SJSA1 (cell line): ENCODE results near the gene VASP. TPM values are rescaled to one million over a fixed set of nuclear protein-coding genes. Genes with fewer than 3 reads are reported as not detected.

ENCODE experiments used
- DNase-seq, 2 experiments: peaks; one replicate each; pipeline ENCODE4 v3.0.0-alpha.2; 2015 to 2020; ENCODE audit warnings: low spot score in 2 of 2, low read depth in 1 of 2
- H3K27ac ChIP-seq: fragments of 250-450 bp; sonication (Bioruptor Pico); 2 replicates; pipeline ENCODE4 v1.5.1; 2020; ENCODE audit warnings: mild to moderate bottlenecking, moderate library complexity
- H3K27me3 ChIP-seq: fragments of 250-450 bp; sonication (Bioruptor Pico); replicated peaks from 2 replicates; pipeline ENCODE4 v1.5.1; 2020; ENCODE audit warnings: mild to moderate bottlenecking, moderate library complexity
- H3K36me3 ChIP-seq: fragments of 250-450 bp; sonication (Bioruptor Pico); 2 replicates; pipeline ENCODE4 v1.5.1; 2020; ENCODE audit warnings: mild to moderate bottlenecking
- H3K4me1 ChIP-seq: fragments of 250-450 bp; sonication (Bioruptor Pico); replicated peaks from 2 replicates; pipeline ENCODE4 v1.6.1; 2021; ENCODE audit warnings: mild to moderate bottlenecking
- H3K4me3 ChIP-seq: fragments of 250-450 bp; sonication (Bioruptor Pico); 2 replicates; pipeline ENCODE4 v1.5.1; 2020; ENCODE audit warnings: mild to moderate bottlenecking
- H3K9me3 ChIP-seq: fragments of 250-450 bp; sonication (Bioruptor Pico); replicated peaks from 2 replicates; pipeline ENCODE4 v1.5.1; 2020; ENCODE audit warnings: mild to moderate bottlenecking
- total RNA-seq: library from RNA; depleted of rRNA; stranded (reverse); fragments of >200 nt; shearing (Covaris generic); gene quantifications from 2 replicates; pipeline ENCODE4 v1.2.3, GENCODE V29; 2014

Gene VASP
- total RNA-seq, 1 experiment from 2014 or later: 115 TPM

- Histone ChIP-seq H3K36me3 (no peaks in the 10 kb centered on the region), H3K4me1 (peaks cover 6% of the 10 kb centered on the region), H3K4me3 (peak overlapping the region; percentile 41), H3K27me3 (no peaks in the 10 kb centered on the region), H3K9me3 (no peaks in the 10 kb centered on the region), H3K27ac (peak overlapping the region; percentile 95)
- DNase-seq: no peak
Measured at GRCh38 chr19:45477713-45478453, 29.4 kb upstream of the VASP start.

GRCh38 chr19:45478454-45479238, 28.6 kb upstream of the VASP start:
- H3K27me3 ChIP-seq: no peaks in the 10 kb centered on the region
- peak overlapping the region; percentile 95 for H3K27ac ChIP-seq
- H3K4me3 ChIP-seq: peak overlapping the region; percentile 41
- peak; percentile 89 to 99 for DNase-seq
- H3K4me1 ChIP-seq: peaks cover 6% of the 10 kb centered on the region
- H3K36me3 ChIP-seq: no peaks in the 10 kb centered on the region
- H3K9me3 ChIP-seq: no peaks in the 10 kb centered on the region

- Histone ChIP-seq H3K4me3 (no peak overlapping the region), H3K27me3 (no peaks in the 10 kb centered on the region), H3K9me3 (no peaks in the 10 kb centered on the region), H3K36me3 (no peaks in the 10 kb centered on the region), H3K27ac (no peak overlapping the region), H3K4me1 (peaks cover 6% of the 10 kb centered on the region)
- DNase-seq: no peak
Measured at GRCh38 chr19:45483033-45483432, 24.2 kb upstream of the VASP start.

- Histone ChIP-seq H3K27me3 (no peaks in the 10 kb centered on the region), H3K36me3 (no peaks in the 10 kb centered on the region), H3K27ac (no peak overlapping the region), H3K9me3 (no peaks in the 10 kb centered on the region), H3K4me1 (peaks cover 3% of the 10 kb centered on the region; the same call in 1 of the 2 replicates), H3K4me3 (no peak overlapping the region)
- DNase-seq: no peak
Measured at GRCh38 chr19:45484273-45484945, 22.9 kb upstream of the VASP start.

- Histone ChIP-seq H3K36me3 (no peaks in the 10 kb centered on the region), H3K27me3 (no peaks in the 10 kb centered on the region), H3K27ac (0 out of 2 replicates have a peak overlapping the region, but pooled peaks have one; percentile 33), H3K9me3 (no peaks in the 10 kb centered on the region), H3K4me1 (peaks cover 3% of the 10 kb centered on the region; the same call in 1 of the 2 replicates), H3K4me3 (peak overlapping the region; percentile 39)
- DNase-seq: peak; percentile 83 to 98
Measured at GRCh38 chr19:45485305-45486077, 21.8 kb upstream of the VASP start.

- Histone ChIP-seq H3K27ac (no peak overlapping the region), H3K27me3 (no peaks in the 10 kb centered on the region), H3K9me3 (no peaks in the 10 kb centered on the region), H3K4me1 (peaks cover 3% of the 10 kb centered on the region; the same call in 1 of the 2 replicates), H3K4me3 (no peak overlapping the region), H3K36me3 (no peaks in the 10 kb centered on the region)
- no peak for DNase-seq
Measured at GRCh38 chr19:45488708-45489107, 18.6 kb upstream of the VASP start.

- Histone ChIP-seq H3K36me3 (no peaks in the 10 kb centered on the region), H3K4me3 (no peak overlapping the region), H3K4me1 (peaks cover 3% of the 10 kb centered on the region; the same call in 1 of the 2 replicates), H3K27me3 (no peaks in the 10 kb centered on the region), H3K9me3 (0 out of 2 replicates have a peak, but pooled peaks cover 3% of the 10 kb centered on the region), H3K27ac (no peak overlapping the region)
- no peak for DNase-seq
Measured at GRCh38 chr19:45489216-45489855, 17.9 kb upstream of the VASP start.

GRCh38 chr19:45492137-45492626, 15.1 kb upstream of the VASP start:
- no peak for DNase-seq
- no peak overlapping the region for H3K4me3 ChIP-seq

GRCh38 chr19:45492627-45493470, 14.4 kb upstream of the VASP start:
- Histone ChIP-seq H3K27me3 (no peaks in the 10 kb centered on the region; the same call in 1 of the 2 replicates), H3K4me1 (peaks cover 12% of the 10 kb centered on the region), H3K4me3 (peak overlapping the region; percentile 33), H3K36me3 (peaks cover 4% of the 10 kb centered on the region; the same call in 1 of the 2 replicates), H3K27ac (no peak overlapping the region), H3K9me3 (0 out of 2 replicates have a peak, but pooled peaks cover 8% of the 10 kb centered on the region)
- peak in 1 of 2 experiments; percentile 56 for DNase-seq

More at GRCh38 chr19:45492137-45492626, 15.1 kb upstream of the VASP start:
- Histone ChIP-seq H3K9me3 (0 out of 2 replicates have a peak, but pooled peaks cover 8% of the 10 kb centered on the region), H3K27me3 (no peaks in the 10 kb centered on the region; the same call in 1 of the 2 replicates), H3K36me3 (peaks cover 4% of the 10 kb centered on the region; the same call in 1 of the 2 replicates), H3K4me1 (peaks cover 11% of the 10 kb centered on the region), H3K27ac (no peak overlapping the region)

GRCh38 chr19:45494261-45494916, 12.9 kb upstream of the VASP start:
- Histone ChIP-seq H3K4me3 (no peak overlapping the region), H3K27me3 (peaks cover 12% of the 10 kb centered on the region), H3K27ac (no peak overlapping the region), H3K9me3 (0 out of 2 replicates have a peak, but pooled peaks cover 8% of the 10 kb centered on the region), H3K4me1 (peaks cover 24% of the 10 kb centered on the region), H3K36me3 (peaks cover 4% of the 10 kb centered on the region; the same call in 1 of the 2 replicates)
- no peak for DNase-seq

- H3K27me3 ChIP-seq: peaks cover 12% of the 10 kb centered on the region
- peaks cover 4% of the 10 kb centered on the region; the same call in 1 of the 2 replicates for H3K36me3 ChIP-seq
- 0 out of 2 replicates have a peak, but pooled peaks cover 8% of the 10 kb centered on the region for H3K9me3 ChIP-seq
Measured at GRCh38 chr19:45495178-45495577, 12.1 kb upstream of the VASP start.

More at GRCh38 chr19:45495178-45495577, 12.1 kb upstream of the VASP start:
- DNase-seq: no peak
- H3K4me3 ChIP-seq: no peak overlapping the region
- peaks cover 24% of the 10 kb centered on the region for H3K4me1 ChIP-seq
- H3K27ac ChIP-seq: no peak overlapping the region
